Stomach smooth muscle (tissue), 2 donors: ENCODE measurements around the gene BMF.

Experiments used
- H3K27ac ChIP-seq: one replicate; pipeline ENCODE4 v1.7.0; 2013; ENCODE audit warnings: mild to moderate bottlenecking, low read length, inconsistent platforms
- H3K27me3 ChIP-seq, 2 donors: one replicate each; pipeline ENCODE4 v1.7.0; 2013; ENCODE audit warnings: low read length in 2 of 2; ENCODE audit not compliant: insufficient read depth in 2 of 2, control insufficient read depth in 1 of 2
- H3K36me3 ChIP-seq, 2 donors: one replicate each; pipeline ENCODE4 v1.7.0; 2013; ENCODE audit warnings: low read length in 2 of 2; ENCODE audit not compliant: control insufficient read depth in 2 of 2, insufficient read depth in 2 of 2
- H3K4me1 ChIP-seq: one replicate; pipeline ENCODE4 v1.7.0; 2013; ENCODE audit warnings: low read length; ENCODE audit not compliant: control insufficient read depth, insufficient read depth
- H3K4me3 ChIP-seq, 2 donors: one replicate each; pipeline ENCODE4 v1.7.0; 2013; ENCODE audit warnings: low read length in 2 of 2
- H3K9ac ChIP-seq, 2 donors: one replicate each; pipeline ENCODE4 v1.7.0; 2013; ENCODE audit warnings: low read length in 2 of 2, mild to moderate bottlenecking in 1 of 2
- H3K9me3 ChIP-seq, 2 donors: one replicate each; pipeline ENCODE4 v1.7.0; 2013; ENCODE audit warnings: low read length in 2 of 2; ENCODE audit not compliant: control insufficient read depth in 2 of 2
- donor health status: healthy.
- donor health status: Pancreatic carcinoma.

BMF gene

GRCh38 chr15:40094156-40094555, 14.5 kb downstream of the BMF start:
- no peak overlapping the region for H3K9ac ChIP-seq
- peaks cover 77% of the 10 kb centered on the region for H3K4me1 ChIP-seq
- H3K27me3 ChIP-seq, result no peaks in the 10 kb centered on the region
- H3K27ac ChIP-seq, result peak overlapping the region; percentile 13
- no peaks in the 10 kb centered on the region for H3K9me3 ChIP-seq
- H3K4me3 ChIP-seq, result no peak overlapping the region
- peaks cover 3 to 5% of the 10 kb centered on the region in 2 donors for H3K36me3 ChIP-seq

- Histone ChIP-seq H3K27ac (peak overlapping the region; percentile 80), H3K36me3 (peaks cover 3 to 5% of the 10 kb centered on the region in 2 donors), H3K9me3 (no peaks in the 10 kb centered on the region), H3K4me1 (peaks cover 75% of the 10 kb centered on the region), H3K27me3 (no peaks in the 10 kb centered on the region), H3K9ac (peak overlapping the region; percentile 17 to 29), H3K4me3 (peak overlapping the region; percentile 29 to 40)
Observed at GRCh38 chr15:40092979-40093869, 15.5 kb downstream of the BMF start.

- Histone ChIP-seq H3K9ac (peak overlapping the region; percentile 17 to 29), H3K9me3 (no peaks in the 10 kb centered on the region), H3K4me1 (peaks cover 68% of the 10 kb centered on the region), H3K4me3 (peak overlapping the region; percentile 29 to 40), H3K27me3 (no peaks in the 10 kb centered on the region), H3K27ac (peak overlapping the region; percentile 80), H3K36me3 (peaks cover 3 to 5% of the 10 kb centered on the region in 2 donors)
Observed at GRCh38 chr15:40092256-40092978, 16.3 kb downstream of the BMF start.

- H3K4me3 ChIP-seq, result peak overlapping the region in 1 of 2 donors; percentile 35
- H3K27me3 ChIP-seq, result no peaks in the 10 kb centered on the region
- no peaks in the 10 kb centered on the region for H3K9me3 ChIP-seq
- peaks cover 65% of the 10 kb centered on the region for H3K4me1 ChIP-seq
- no peak overlapping the region for H3K27ac ChIP-seq
- H3K36me3 ChIP-seq, result peaks cover 3 to 5% of the 10 kb centered on the region in 2 donors
- no peak overlapping the region for H3K9ac ChIP-seq
Observed at GRCh38 chr15:40091861-40092255, 16.8 kb downstream of the BMF start.

- Histone ChIP-seq H3K27ac (no peak overlapping the region), H3K36me3 (peaks cover 3 to 5% of the 10 kb centered on the region in 2 donors), H3K27me3 (no peaks in the 10 kb centered on the region), H3K4me1 (peaks cover 63% of the 10 kb centered on the region), H3K4me3 (no peak overlapping the region), H3K9ac (no peak overlapping the region), H3K9me3 (no peaks in the 10 kb centered on the region)
Observed at GRCh38 chr15:40090774-40091455, 17.8 kb downstream of the BMF start.

- Histone ChIP-seq H3K27me3 (no peaks in the 10 kb centered on the region), H3K4me1 (peaks cover 49% of the 10 kb centered on the region), H3K9ac (peak overlapping the region in 1 of 2 donors; percentile 29), H3K4me3 (no peak overlapping the region), H3K9me3 (no peaks in the 10 kb centered on the region), H3K27ac (no peak overlapping the region), H3K36me3 (peaks cover 3 to 5% of the 10 kb centered on the region in 2 donors)
Observed at GRCh38 chr15:40088929-40089755, 19.5 kb downstream of the BMF start.

- Histone ChIP-seq H3K4me3 (no peak overlapping the region), H3K9ac (no peak overlapping the region), H3K27me3 (no peaks in the 10 kb centered on the region), H3K27ac (no peak overlapping the region), H3K9me3 (no peaks in the 10 kb centered on the region), H3K36me3 (peaks cover 3 to 5% of the 10 kb centered on the region in 2 donors), H3K4me1 (peaks cover 41% of the 10 kb centered on the region)
Observed at GRCh38 chr15:40087991-40088928, 20.4 kb downstream of the BMF start.

GRCh38 chr15:40087068-40087810, 21.4 kb downstream of the BMF start:
- H3K4me3 ChIP-seq, result no peak overlapping the region
- H3K27ac ChIP-seq, result no peak overlapping the region
- no peak overlapping the region for H3K9ac ChIP-seq
- H3K36me3 ChIP-seq, result peaks cover 3 to 5% of the 10 kb centered on the region in 2 donors
- no peaks in the 10 kb centered on the region for H3K27me3 ChIP-seq
- H3K4me1 ChIP-seq, result peaks cover 35% of the 10 kb centered on the region
- H3K9me3 ChIP-seq, result no peaks in the 10 kb centered on the region

- H3K4me3 ChIP-seq, result no peak overlapping the region
- peaks cover 36% of the 10 kb centered on the region for H3K4me1 ChIP-seq
- no peaks in the 10 kb centered on the region for H3K9me3 ChIP-seq
- no peaks in the 10 kb centered on the region for H3K27me3 ChIP-seq
- H3K36me3 ChIP-seq, result peaks cover 0 to 3% of the 10 kb centered on the region in 2 donors
- no peak overlapping the region for H3K9ac ChIP-seq
- H3K27ac ChIP-seq, result no peak overlapping the region
Observed at GRCh38 chr15:40085266-40085665, 23.4 kb downstream of the BMF start.
